Measurements from ENCODE around the gene THAP9.

GRCh38 chr4:82905205-82905604 is 4.7 kb downstream of the THAP9 start:
- TF ChIP-seq CTCF (IDR thresholded peaks at IDR 0.05; ENCODE audit: borderline replicate concordance, extremely low read depth, low read length, poor library complexity, severe bottlenecking) (no peak), EZH2 (IDR thresholded peaks at IDR 0.05; ENCODE audit: borderline replicate concordance, low read depth, low read length, severe bottlenecking) (no peak)

All from DND-41 (cell line).